AG09319 (cell line): ENCODE data around the gene PHLPP1.

Experiments
- DNase-seq: peaks from one replicate; pipeline ENCODE4 v3.0.0-alpha.2; 2010; ENCODE audit warnings: low read depth; ENCODE audit errors: extremely low read depth
- CTCF ChIP-seq: IDR thresholded peaks from 2 replicates; pipeline ENCODE4 v1.5.1; 2011; ENCODE audit warnings: low read depth, mild to moderate bottlenecking, inconsistent platforms, low read length, moderate library complexity

PHLPP1 gene

GRCh38 chr18:62939926-62940325, 224.6 kb downstream of the PHLPP1 start:
- no peak for TF ChIP-seq CTCF
- no peak for DNase-seq

- TF ChIP-seq CTCF, result no peak
- DNase-seq, result no peak
These were observed 227.2 kb downstream of the PHLPP1 start for GRCh38 chr18:62942578-62942977.

- TF ChIP-seq CTCF, result no peak
- no peak for DNase-seq
These were observed 229.1 kb downstream of the PHLPP1 start for GRCh38 chr18:62944454-62944853.

GRCh38 chr18:62948788-62949187, 233.4 kb downstream of the PHLPP1 start:
- no peak for TF ChIP-seq CTCF
- no peak for DNase-seq

GRCh38 chr18:62950246-62950645, 234.9 kb downstream of the PHLPP1 start:
- TF ChIP-seq CTCF, result no peak
- no peak for DNase-seq

- DNase-seq, result no peak
- TF ChIP-seq CTCF, result no peak
These were observed 237.5 kb downstream of the PHLPP1 start for GRCh38 chr18:62952807-62953206.

GRCh38 chr18:62953663-62954062, 238.3 kb downstream of the PHLPP1 start:
- no peak for DNase-seq
- TF ChIP-seq CTCF, result no peak

- DNase-seq, result no peak
- no peak for TF ChIP-seq CTCF
These were observed 239.0 kb downstream of the PHLPP1 start for GRCh38 chr18:62954366-62954765.
